ENCODE data around the gene AREG. TPM values are rescaled to one million over a fixed set of nuclear protein-coding genes. Genes with fewer than 3 reads are reported as not detected.

AREG gene
- total RNA-seq, 1 experiment from 2014 or later: 739 TPM

GRCh38 chr4:74424111-74424510 lies 20.8 kb upstream of the AREG start:
- peak overlapping the region; percentile 84 for H2AFZ ChIP-seq (ENCODE audit: low read depth, low read length, poor library complexity, severe bottlenecking)
- no peak overlapping the region for H3K9ac ChIP-seq (ENCODE audit: low read length)
- CTCF ChIA-PET: no interaction called here
- H3K4me2 ChIP-seq (ENCODE audit: low read length): peak overlapping the region; percentile 39; the same call in 1 of the 2 replicates
- RAD21 ChIA-PET (ENCODE audit: low non-redundant PET in 1 of 2, low total read pairs in 2 of 2, uncharacterized antibody in 2 of 2, unreplicated experiment in 2 of 2): no interaction called here
- no peaks in the 10 kb centered on the region for H3K27me3 ChIP-seq (ENCODE audit: insufficient read depth, low read length)
- H3K79me2 ChIP-seq (ENCODE audit: insufficient read depth, low read length): no peaks in the 10 kb centered on the region
- H3K36me3 ChIP-seq (ENCODE audit: control insufficient read depth in 1 of 2, insufficient read depth in 2 of 2, low read length in 2 of 2): no peaks in the 10 kb centered on the region
- H3K4me1 ChIP-seq (ENCODE audit: control insufficient read depth in 1 of 2, insufficient read depth in 2 of 2, low read length in 2 of 2): peaks cover 25 to 34% of the 10 kb centered on the region in 2 experiments
- H3K9me3 ChIP-seq (ENCODE audit: control insufficient read depth in 1 of 2, insufficient read depth in 1 of 2, low read depth in 1 of 2, low read length in 2 of 2): no peaks in the 10 kb centered on the region
- H3K9me2 ChIP-seq (ENCODE audit: insufficient read depth): no peaks in the 10 kb centered on the region
- no peak for ATAC-seq
- DNase-seq (ENCODE audit: low read depth, low spot score): no peak
- H4K20me1 ChIP-seq (ENCODE audit: insufficient read depth): no peaks in the 10 kb centered on the region
- no peak for TF ChIP-seq ZBTB33 (IDR thresholded peaks at IDR 0.05; ENCODE audit: extremely low read depth, insufficient replicate concordance, low read length)
- TF ChIP-seq EZH2 (IDR thresholded peaks at IDR 0.05): no peak
- no peak for TF ChIP-seq YY1 (IDR thresholded peaks at IDR 0.05; ENCODE audit: extremely low read depth, insufficient replicate concordance, low read depth, low read length)
- TF ChIP-seq SP1 (IDR thresholded peaks at IDR 0.05; ENCODE audit: low read depth): no peak
- no peak for TF ChIP-seq REST (IDR thresholded peaks at IDR 0.05; ENCODE audit: low read depth)
- no peak for TF ChIP-seq CEBPB (IDR thresholded peaks at IDR 0.05; ENCODE audit: low read depth)
- no peak for TF ChIP-seq ZFX (IDR thresholded peaks at IDR 0.05)
- no peak for TF ChIP-seq CTCF (IDR thresholded peaks at IDR 0.05 in 2 of 3, conservative IDR thresholded peaks at IDR 0.05 in 1 of 3; ENCODE audit: borderline replicate concordance in 1 of 3, insufficient read depth in 1 of 3, low read depth in 2 of 3, low read length in 2 of 3)
- H3K27ac ChIP-seq (ENCODE audit: low read depth, low read length): peak overlapping the region; percentile 4; the same call in 1 of the 2 replicates
- intact Hi-C loops (cut with micrococcal nuclease): no loop called here
- no TSS peak for BruUV-seq (replicated peaks)
- POLR2A ChIA-PET: interaction anchor here (0.6 to 4.7 kb wide), 2 partner anchors 17 to 21 kb away, joined by 3 to 23 read pairs; partner anchors contain the start of gene AREG
- no peak overlapping the region for H3K4me3 ChIP-seq (replicated peaks in 1 of 2; ENCODE audit: low read depth in 1 of 2, low read length in 2 of 2)

Data from HCT116 (cell line).